Glutamatergic neuron (in vitro differentiated cells): Measurements from ENCODE around the gene RUNDC3A. TPM values are rescaled to one million over a fixed set of nuclear protein-coding genes. Genes with fewer than 3 reads are reported as not detected.
A peak's percentile ranks its signal among the peaks of the same experiment; 100 is the strongest.

Experiments used
- DNase-seq: peaks from one replicate; pipeline ENCODE4 v3.0.0; 2022
- H3K27ac Mint-ChIP-seq: one replicate; pipeline ENCODE4 v1.8.0; 2020; ENCODE audit warnings: mild to moderate bottlenecking, mixed read lengths, inconsistent platforms; ENCODE audit not compliant: unreplicated experiment
- H3K27me3 Mint-ChIP-seq: one replicate; pipeline ENCODE4 v1.8.0; 2020; ENCODE audit warnings: mild to moderate bottlenecking, moderate library complexity, mixed read lengths, inconsistent platforms; ENCODE audit not compliant: unreplicated experiment
- H3K36me3 Mint-ChIP-seq: one replicate; pipeline ENCODE4 v1.8.0; 2020; ENCODE audit warnings: mild to moderate bottlenecking, mixed read lengths, inconsistent platforms; ENCODE audit not compliant: unreplicated experiment
- H3K4me1 Mint-ChIP-seq: one replicate; pipeline ENCODE4 v1.8.0; 2020; ENCODE audit warnings: mild to moderate bottlenecking, low read depth, mixed read lengths, inconsistent platforms; ENCODE audit not compliant: unreplicated experiment
- H3K4me3 Mint-ChIP-seq: one replicate; pipeline ENCODE4 v1.8.0; 2020; ENCODE audit warnings: mild to moderate bottlenecking, mixed read lengths, inconsistent platforms; ENCODE audit not compliant: unreplicated experiment
- H3K9me3 Mint-ChIP-seq: one replicate; pipeline ENCODE4 v1.8.0; 2020; ENCODE audit warnings: mild to moderate bottlenecking, moderate library complexity, mixed read lengths, inconsistent platforms; ENCODE audit not compliant: unreplicated experiment
- CTCF ChIP-seq: fragments of 200-600 bp; sonication (generic); IDR thresholded peaks from one replicate; pipeline ENCODE4 v1.5.0; 2021; ENCODE audit not compliant: partially characterized antibody, unreplicated experiment
- total RNA-seq: library from RNA; stranded (reverse); fragmentation: NEBNext Ultra II Directional; extraction: Animal tissue kit (Norgen Biotek cat#: 25700); gene quantifications from one replicate; pipeline ENCODE4 v1.2.1, GENCODE V29; 2021; ENCODE audit not compliant: unreplicated experiment

RUNDC3A gene
- total RNA-seq, 1 donor from 2014 or later: 282 TPM

GRCh38 chr17:44349553-44350070 lies 41.2 kb downstream of the RUNDC3A start:
- H3K27ac Mint-ChIP-seq: no peak overlapping the region
- H3K36me3 Mint-ChIP-seq: no peaks in the 10 kb centered on the region
- no peak overlapping the region for H3K4me3 Mint-ChIP-seq
- H3K9me3 Mint-ChIP-seq: peaks cover 11% of the 10 kb centered on the region
- peaks cover 9% of the 10 kb centered on the region for H3K4me1 Mint-ChIP-seq
- TF ChIP-seq CTCF: no peak
- H3K27me3 Mint-ChIP-seq: peaks cover 12% of the 10 kb centered on the region
- no peak for DNase-seq

GRCh38 chr17:44350733-44351226 lies 42.4 kb downstream of the RUNDC3A start:
- peaks cover 11% of the 10 kb centered on the region for H3K27me3 Mint-ChIP-seq
- peak; percentile 90 for DNase-seq
- TF ChIP-seq CTCF: peak; percentile 89
- no peak overlapping the region for H3K27ac Mint-ChIP-seq
- peaks cover 7% of the 10 kb centered on the region for H3K9me3 Mint-ChIP-seq
- H3K36me3 Mint-ChIP-seq: no peaks in the 10 kb centered on the region
- H3K4me3 Mint-ChIP-seq: no peak overlapping the region
- H3K4me1 Mint-ChIP-seq: peaks cover 14% of the 10 kb centered on the region

GRCh38 chr17:44351464-44351863 lies 43.1 kb downstream of the RUNDC3A start:
- H3K27me3 Mint-ChIP-seq: peaks cover 8% of the 10 kb centered on the region
- peaks cover 14% of the 10 kb centered on the region for H3K4me1 Mint-ChIP-seq
- H3K4me3 Mint-ChIP-seq: no peak overlapping the region
- no peak for DNase-seq
- peaks cover 7% of the 10 kb centered on the region for H3K9me3 Mint-ChIP-seq
- no peaks in the 10 kb centered on the region for H3K36me3 Mint-ChIP-seq
- no peak overlapping the region for H3K27ac Mint-ChIP-seq
- TF ChIP-seq CTCF: no peak

- Mint-ChIP-seq H3K4me1 (peaks cover 14% of the 10 kb centered on the region), H3K27me3 (peaks cover 12% of the 10 kb centered on the region), H3K9me3 (peaks cover 7% of the 10 kb centered on the region), H3K36me3 (no peaks in the 10 kb centered on the region), H3K27ac (no peak overlapping the region), H3K4me3 (no peak overlapping the region)
- DNase-seq: no peak
- no peak for TF ChIP-seq CTCF
These were observed 43.8 kb downstream of the RUNDC3A start for GRCh38 chr17:44351961-44352827.
